ENCODE data around the gene PHACTR1. TPM values are rescaled to one million over a fixed set of nuclear protein-coding genes. Genes with fewer than 3 reads are reported as not detected.

Gene PHACTR1
- total RNA-seq, 2 donors from 2014 or later, result 2.8 to 6.3 TPM

- Mint-ChIP-seq H3K4me1 (no peaks in the 10 kb centered on the region), H3K4me3 (no peak overlapping the region), H3K27ac (no peak overlapping the region), H3K36me3 (ENCODE audit: low read depth) (peaks cover 75% of the 10 kb centered on the region), H3K9me3 (no peaks in the 10 kb centered on the region), H3K27me3 (ENCODE audit: insufficient read depth) (no peaks in the 10 kb centered on the region)
- DNase-seq, result no peak
- Histone ChIP-seq H3K27ac (ENCODE audit: low read depth, low read length) (no peak overlapping the region), H3K27me3 (ENCODE audit: control insufficient read depth, insufficient read depth, low read length, poor library complexity, severe bottlenecking) (no peaks in the 10 kb centered on the region), H3K36me3 (ENCODE audit: control insufficient read depth, insufficient read depth, low read length) (peaks cover 85% of the 10 kb centered on the region), H3K9ac (ENCODE audit: extremely low read depth, low read length, poor library complexity, severe bottlenecking) (no peak overlapping the region), H3K4me1 (ENCODE audit: control insufficient read depth, insufficient read depth, low read length) (no peaks in the 10 kb centered on the region), H3K4me3 (ENCODE audit: low read length) (no peak overlapping the region), H3K9me3 (ENCODE audit: control insufficient read depth, low read length) (no peaks in the 10 kb centered on the region)
- no peak for TF ChIP-seq CTCF (conservative IDR thresholded peaks at IDR 0.05)
These were observed 598.2 kb downstream of the PHACTR1 start for GRCh38 chr6:13314806-13315205.

GRCh38 chr6:13315896-13316295 is 599.3 kb downstream of the PHACTR1 start:
- H3K36me3 ChIP-seq (ENCODE audit: control insufficient read depth, insufficient read depth, low read length), result peaks cover 88% of the 10 kb centered on the region
- no peak overlapping the region for H3K27ac ChIP-seq (ENCODE audit: low read depth, low read length)
- no peak for TF ChIP-seq CTCF (conservative IDR thresholded peaks at IDR 0.05)
- no peaks in the 10 kb centered on the region for H3K27me3 ChIP-seq (ENCODE audit: control insufficient read depth, insufficient read depth, low read length, poor library complexity, severe bottlenecking)
- H3K36me3 Mint-ChIP-seq (ENCODE audit: low read depth), result peaks cover 80% of the 10 kb centered on the region
- H3K9ac ChIP-seq (ENCODE audit: extremely low read depth, low read length, poor library complexity, severe bottlenecking), result no peak overlapping the region
- H3K4me3 ChIP-seq (ENCODE audit: low read length), result no peak overlapping the region
- H3K4me3 Mint-ChIP-seq, result no peak overlapping the region
- no peaks in the 10 kb centered on the region for H3K9me3 ChIP-seq (ENCODE audit: control insufficient read depth, low read length)
- no peaks in the 10 kb centered on the region for H3K27me3 Mint-ChIP-seq (ENCODE audit: insufficient read depth)
- H3K4me1 ChIP-seq (ENCODE audit: control insufficient read depth, insufficient read depth, low read length), result no peaks in the 10 kb centered on the region
- 97 to 100% methylated on average over 5 of the region's 5 CpGs for WGBS, 2 experiments (ENCODE audit: insufficient coverage in 1 of 2, insufficient read length in 1 of 2)
- H3K4me1 Mint-ChIP-seq, result no peaks in the 10 kb centered on the region
- H3K27ac Mint-ChIP-seq, result no peak overlapping the region
- DNase-seq, result peak; percentile 18
- H3K9me3 Mint-ChIP-seq, result no peaks in the 10 kb centered on the region

GRCh38 chr6:13318821-13319220 is 602.3 kb downstream of the PHACTR1 start:
- peaks cover 82% of the 10 kb centered on the region for H3K36me3 Mint-ChIP-seq (ENCODE audit: low read depth)
- H3K36me3 ChIP-seq (ENCODE audit: control insufficient read depth, insufficient read depth, low read length), result peaks cover 88% of the 10 kb centered on the region
- no peaks in the 10 kb centered on the region for H3K9me3 ChIP-seq (ENCODE audit: control insufficient read depth, low read length)
- no peak for TF ChIP-seq CTCF (conservative IDR thresholded peaks at IDR 0.05)
- H3K9ac ChIP-seq (ENCODE audit: extremely low read depth, low read length, poor library complexity, severe bottlenecking), result no peak overlapping the region
- DNase-seq, result peak; percentile 9
- H3K27ac ChIP-seq (ENCODE audit: low read depth, low read length), result no peak overlapping the region
- H3K4me3 Mint-ChIP-seq, result no peak overlapping the region
- WGBS, 2 experiments (ENCODE audit: insufficient coverage in 1 of 2, insufficient read length in 1 of 2), result 85 to 97% methylated on average over 2 of the region's 2 CpGs
- no peak overlapping the region for H3K27ac Mint-ChIP-seq
- no peaks in the 10 kb centered on the region for H3K27me3 Mint-ChIP-seq (ENCODE audit: insufficient read depth)
- H3K27me3 ChIP-seq (ENCODE audit: control insufficient read depth, insufficient read depth, low read length, poor library complexity, severe bottlenecking), result no peaks in the 10 kb centered on the region
- no peaks in the 10 kb centered on the region for H3K4me1 ChIP-seq (ENCODE audit: control insufficient read depth, insufficient read depth, low read length)
- no peak overlapping the region for H3K4me3 ChIP-seq (ENCODE audit: low read length)
- H3K9me3 Mint-ChIP-seq, result no peaks in the 10 kb centered on the region
- H3K4me1 Mint-ChIP-seq, result no peaks in the 10 kb centered on the region
